Thyroid gland (tissue), 4 donors: ENCODE data around the gene ITGB2.

Source experiments
- POLR2A ChIP-seq, 2 donors: fragments of 450-650 bp; IDR thresholded peaks; one replicate each; pipeline ENCODE4 v1.6.1; 2017; ENCODE audit warnings: antibody characterized with exemption in 2 of 2, mild to moderate bottlenecking in 2 of 2, moderate library complexity in 1 of 2
- TF ChIP-seq, protein P1 (sequence below), 6 experiments: fragments of 200-600 bp in 3 of 6; fragments of 450-650 bp in 3 of 6; sonication (generic) in 3 of 6; IDR thresholded peaks; one replicate each; pipeline ENCODE4 v1.5.1; 2016 to 2019; ENCODE audit warnings: antibody characterized with exemption in 6 of 6, mild to moderate bottlenecking in 2 of 6, inconsistent platforms in 1 of 6, moderate library complexity in 1 of 6

GRCh38 chr21:44900559-44901251 is 20.0 kb downstream of the ITGB2 start:
- TF ChIP-seq, protein P1, sequence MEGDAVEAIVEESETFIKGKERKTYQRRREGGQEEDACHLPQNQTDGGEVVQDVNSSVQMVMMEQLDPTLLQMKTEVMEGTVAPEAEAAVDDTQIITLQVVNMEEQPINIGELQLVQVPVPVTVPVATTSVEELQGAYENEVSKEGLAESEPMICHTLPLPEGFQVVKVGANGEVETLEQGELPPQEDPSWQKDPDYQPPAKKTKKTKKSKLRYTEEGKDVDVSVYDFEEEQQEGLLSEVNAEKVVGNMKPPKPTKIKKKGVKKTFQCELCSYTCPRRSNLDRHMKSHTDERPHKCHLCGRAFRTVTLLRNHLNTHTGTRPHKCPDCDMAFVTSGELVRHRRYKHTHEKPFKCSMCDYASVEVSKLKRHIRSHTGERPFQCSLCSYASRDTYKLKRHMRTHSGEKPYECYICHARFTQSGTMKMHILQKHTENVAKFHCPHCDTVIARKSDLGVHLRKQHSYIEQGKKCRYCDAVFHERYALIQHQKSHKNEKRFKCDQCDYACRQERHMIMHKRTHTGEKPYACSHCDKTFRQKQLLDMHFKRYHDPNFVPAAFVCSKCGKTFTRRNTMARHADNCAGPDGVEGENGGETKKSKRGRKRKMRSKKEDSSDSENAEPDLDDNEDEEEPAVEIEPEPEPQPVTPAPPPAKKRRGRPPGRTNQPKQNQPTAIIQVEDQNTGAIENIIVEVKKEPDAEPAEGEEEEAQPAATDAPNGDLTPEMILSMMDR (IDR thresholded peaks at IDR 0.05), result no peak
- TF ChIP-seq POLR2A (IDR thresholded peaks at IDR 0.05), result no peak
